HG02852 (cell line): ENCODE measurements around the gene TMEM163.
"Not testable (repeated sequence)": the region's sequence is repeated elsewhere in the genome, so short reads cannot be mapped to it uniquely, and the experiment has no call there.

Source experiments
- ATAC-seq: cut with Tn5 transposase; IDR thresholded peaks from one replicate; pipeline ENCODE4 v1.9.1; 2021; ENCODE audit warnings: mild to moderate bottlenecking, moderate library complexity; ENCODE audit not compliant: unreplicated experiment

TMEM163 gene

GRCh38 chr2:134540990-134541389, 177.8 kb downstream of the TMEM163 start:
- ATAC-seq = no peak

- ATAC-seq = no peak
These were observed 178.8 kb downstream of the TMEM163 start for GRCh38 chr2:134539981-134540380.

- no peak for ATAC-seq
These were observed 181.1 kb downstream of the TMEM163 start for GRCh38 chr2:134537702-134538101.

- no peak for ATAC-seq
These were observed 181.7 kb downstream of the TMEM163 start for GRCh38 chr2:134537121-134537520.

- ATAC-seq = no peak
These were observed 182.5 kb downstream of the TMEM163 start for GRCh38 chr2:134536296-134536695.

- no peak for ATAC-seq
These were observed 186.3 kb downstream of the TMEM163 start for GRCh38 chr2:134532537-134532936.

- no peak for ATAC-seq
These were observed 191.4 kb downstream of the TMEM163 start for GRCh38 chr2:134527381-134527780.

GRCh38 chr2:134522496-134523455, 196.0 kb downstream of the TMEM163 start:
- ATAC-seq = no peak

GRCh38 chr2:134518101-134518500, 200.7 kb downstream of the TMEM163 start:
- no peak for ATAC-seq

- no peak for ATAC-seq
These were observed 203.7 kb downstream of the TMEM163 start for GRCh38 chr2:134515137-134515536.

- ATAC-seq = no peak
These were observed 205.4 kb downstream of the TMEM163 start for GRCh38 chr2:134513465-134513804.

- no peak for ATAC-seq
These were observed 205.9 kb downstream of the TMEM163 start for GRCh38 chr2:134512734-134513464.

GRCh38 chr2:134508391-134508790, 210.4 kb downstream of the TMEM163 start:
- ATAC-seq = no peak

GRCh38 chr2:134507697-134508096, 211.1 kb downstream of the TMEM163 start:
- no peak for ATAC-seq

- ATAC-seq = not testable (repeated sequence)
These were observed 211.6 kb downstream of the TMEM163 start for GRCh38 chr2:134507159-134507558.

GRCh38 chr2:134505446-134505845, 213.4 kb downstream of the TMEM163 start:
- no peak for ATAC-seq

GRCh38 chr2:134504586-134505336, 214.0 kb downstream of the TMEM163 start:
- no peak for ATAC-seq

- ATAC-seq = no peak
These were observed 216.7 kb downstream of the TMEM163 start for GRCh38 chr2:134502104-134502503.

- ATAC-seq = no peak
These were observed 217.2 kb downstream of the TMEM163 start for GRCh38 chr2:134501476-134502091.

GRCh38 chr2:134500211-134500935, 218.4 kb downstream of the TMEM163 start:
- no peak for ATAC-seq
